Epithelial cell of prostate (primary cell): Measurements from ENCODE around the gene TPH2.

Source experiments
- DNase-seq: peaks from one replicate; pipeline ENCODE4 v3.0.0-alpha.2; 2011; ENCODE audit warnings: low read depth, low spot score
- H3K27ac ChIP-seq: fragments of 450-650 bp; 2 replicates; pipeline ENCODE4 v1.5.1; 2017; ENCODE audit warnings: mild to moderate bottlenecking

TPH2 gene

GRCh38 chr12:71958056-71958455 is 19.4 kb downstream of the TPH2 start:
- H3K27ac ChIP-seq: no peak overlapping the region
- no peak for DNase-seq

- H3K27ac ChIP-seq: no peak overlapping the region
- no peak for DNase-seq
Observed at GRCh38 chr12:71958457-71958856, 19.8 kb downstream of the TPH2 start.

- no peak for DNase-seq
Observed at GRCh38 chr12:71958993-71959578, 20.4 kb downstream of the TPH2 start.

GRCh38 chr12:71967211-71967610 is 28.6 kb downstream of the TPH2 start:
- no peak for DNase-seq
- H3K27ac ChIP-seq: no peak overlapping the region

More at GRCh38 chr12:71958993-71959578, 20.4 kb downstream of the TPH2 start:
- H3K27ac ChIP-seq: no peak overlapping the region

GRCh38 chr12:71969330-71969729 is 30.7 kb downstream of the TPH2 start:
- H3K27ac ChIP-seq: no peak overlapping the region
- DNase-seq: no peak

GRCh38 chr12:71970031-71970430 is 31.4 kb downstream of the TPH2 start:
- no peak for DNase-seq
- H3K27ac ChIP-seq: no peak overlapping the region

- DNase-seq: no peak
- H3K27ac ChIP-seq: no peak overlapping the region
Observed at GRCh38 chr12:71972441-71973074, 33.9 kb downstream of the TPH2 start.

GRCh38 chr12:71973687-71974086 is 35.0 kb downstream of the TPH2 start:
- H3K27ac ChIP-seq: no peak overlapping the region
- DNase-seq: no peak

GRCh38 chr12:71980538-71980937 is 41.9 kb downstream of the TPH2 start:
- no peak overlapping the region for H3K27ac ChIP-seq
- DNase-seq: no peak

GRCh38 chr12:71981149-71981548 is 42.5 kb downstream of the TPH2 start:
- no peak overlapping the region for H3K27ac ChIP-seq
- no peak for DNase-seq

- no peak for DNase-seq
- H3K27ac ChIP-seq: no peak overlapping the region
Observed at GRCh38 chr12:71994715-71995114, 56.1 kb downstream of the TPH2 start.

- no peak overlapping the region for H3K27ac ChIP-seq
- peak; percentile 8 for DNase-seq
Observed at GRCh38 chr12:71999795-72000194, 61.1 kb downstream of the TPH2 start.

GRCh38 chr12:72000969-72001648 is 62.5 kb downstream of the TPH2 start:
- no peak for DNase-seq
- no peak overlapping the region for H3K27ac ChIP-seq

GRCh38 chr12:72006766-72007165 is 68.1 kb downstream of the TPH2 start:
- no peak overlapping the region for H3K27ac ChIP-seq
- no peak for DNase-seq

- no peak for DNase-seq
- no peak overlapping the region for H3K27ac ChIP-seq
Observed at GRCh38 chr12:72010356-72010755, 71.7 kb downstream of the TPH2 start.

- DNase-seq: no peak
- H3K27ac ChIP-seq: no peak overlapping the region
Observed at GRCh38 chr12:72011374-72011773, 72.7 kb downstream of the TPH2 start.

- no peak overlapping the region for H3K27ac ChIP-seq
- no peak for DNase-seq
Observed at GRCh38 chr12:72012874-72013273, 74.2 kb downstream of the TPH2 start.

- DNase-seq: no peak
- no peak overlapping the region for H3K27ac ChIP-seq
Observed at GRCh38 chr12:72015895-72016294, 77.2 kb downstream of the TPH2 start.

GRCh38 chr12:72017054-72017651 is 78.5 kb downstream of the TPH2 start:
- DNase-seq: peak; percentile 22
- H3K27ac ChIP-seq: no peak overlapping the region

GRCh38 chr12:72018036-72018435 is 79.4 kb downstream of the TPH2 start:
- H3K27ac ChIP-seq: no peak overlapping the region

GRCh38 chr12:72024613-72025012 is 86.0 kb downstream of the TPH2 start:
- no peak for DNase-seq
- H3K27ac ChIP-seq: no peak overlapping the region

More at GRCh38 chr12:72018036-72018435, 79.4 kb downstream of the TPH2 start:
- DNase-seq: no peak
